NT2/D1 (cell line): Measurements from ENCODE around the gene PPP1R12B.
"Not testable (repeated sequence)": the region's sequence is repeated elsewhere in the genome, so short reads cannot be mapped to it uniquely, and the experiment has no call there.

ENCODE experiments used
- DNase-seq: peaks from one replicate; pipeline ENCODE4 v3.0.0-alpha.2; 2011; ENCODE audit warnings: low read depth, low spot score
- H3K27me3 ChIP-seq: 2 replicates; pipeline ENCODE4 v1.6.0; 2011; ENCODE audit warnings: mild to moderate bottlenecking; ENCODE audit not compliant: insufficient read length, insufficient read depth
- H3K36me3 ChIP-seq: 2 replicates; pipeline ENCODE4 v1.6.1; 2011; ENCODE audit warnings: mild to moderate bottlenecking, low read length, mixed read lengths; ENCODE audit not compliant: insufficient read depth, insufficient read length
- H3K4me1 ChIP-seq: 2 replicates; pipeline ENCODE4 v1.5.1; 2011; ENCODE audit not compliant: insufficient read depth, insufficient read length
- H3K4me3 ChIP-seq: 2 replicates; pipeline ENCODE4 v1.5.1; 2011; ENCODE audit warnings: low read depth; ENCODE audit not compliant: insufficient read length
- H3K9ac ChIP-seq: 2 replicates; pipeline ENCODE4 v1.6.0; 2011; ENCODE audit warnings: low read depth; ENCODE audit not compliant: insufficient read length
- H3K9me3 ChIP-seq: 2 replicates; pipeline ENCODE4 v1.5.1; 2011; ENCODE audit warnings: mild to moderate bottlenecking, low read length; ENCODE audit not compliant: insufficient read depth
- SUZ12 ChIP-seq: IDR thresholded peaks from 2 replicates; pipeline ENCODE4 v1.6.1; 2011; ENCODE audit not compliant: insufficient read length, insufficient read depth; ENCODE audit errors: extremely low read depth
- YY1 ChIP-seq: IDR thresholded peaks from 2 replicates; pipeline ENCODE4 v1.6.1; 2011; ENCODE audit not compliant: insufficient read length, insufficient read depth
- ZNF274 ChIP-seq: IDR thresholded peaks from 2 replicates; pipeline ENCODE4 v1.6.1; 2011; ENCODE audit warnings: mild to moderate bottlenecking, low read depth, low read length

PPP1R12B gene

GRCh38 chr1:202351725-202352124 is 3.2 kb downstream of the PPP1R12B start:
- H3K9ac ChIP-seq = no peak overlapping the region
- no peaks in the 10 kb centered on the region for H3K27me3 ChIP-seq
- H3K4me3 ChIP-seq = no peak overlapping the region
- H3K9me3 ChIP-seq = no peaks in the 10 kb centered on the region
- TF ChIP-seq YY1 (no peak), SUZ12 (no peak), ZNF274 (no peak)
- no peak for DNase-seq
- H3K4me1 ChIP-seq = no peaks in the 10 kb centered on the region
- no peaks in the 10 kb centered on the region for H3K36me3 ChIP-seq

DNA sequence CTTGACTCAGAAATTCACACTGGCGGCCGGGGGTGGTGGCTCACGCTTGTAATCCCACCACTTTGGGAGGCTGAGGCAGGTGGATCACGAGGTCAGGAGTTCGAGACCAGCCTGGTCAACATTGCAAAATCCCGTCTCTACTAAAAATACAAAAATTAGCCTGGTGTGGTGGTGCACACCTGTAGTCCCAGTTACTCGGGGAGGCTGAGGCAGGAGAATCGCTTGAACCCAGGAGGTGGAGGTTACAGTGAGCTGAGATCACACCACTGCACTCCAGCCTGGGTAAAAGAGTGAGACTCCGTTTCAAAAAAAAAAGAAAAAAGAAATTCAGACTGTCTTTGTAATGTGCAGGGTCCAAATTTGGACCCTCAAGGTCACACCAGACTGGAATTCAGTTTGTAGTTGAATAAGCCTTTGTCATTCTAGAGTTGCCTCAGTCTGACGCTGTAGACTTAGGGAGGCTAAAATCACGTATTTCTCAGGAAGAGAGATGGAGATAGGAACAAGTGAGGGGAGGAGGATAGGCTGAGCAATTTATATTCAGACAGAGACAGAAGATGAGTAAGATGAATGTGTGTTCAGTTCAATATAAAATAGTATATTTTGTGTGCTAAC is 4.2 kb downstream of the PPP1R12B start:
- DNase-seq, H3K9me3 ChIP-seq: not testable (repeated sequence)

DNA sequence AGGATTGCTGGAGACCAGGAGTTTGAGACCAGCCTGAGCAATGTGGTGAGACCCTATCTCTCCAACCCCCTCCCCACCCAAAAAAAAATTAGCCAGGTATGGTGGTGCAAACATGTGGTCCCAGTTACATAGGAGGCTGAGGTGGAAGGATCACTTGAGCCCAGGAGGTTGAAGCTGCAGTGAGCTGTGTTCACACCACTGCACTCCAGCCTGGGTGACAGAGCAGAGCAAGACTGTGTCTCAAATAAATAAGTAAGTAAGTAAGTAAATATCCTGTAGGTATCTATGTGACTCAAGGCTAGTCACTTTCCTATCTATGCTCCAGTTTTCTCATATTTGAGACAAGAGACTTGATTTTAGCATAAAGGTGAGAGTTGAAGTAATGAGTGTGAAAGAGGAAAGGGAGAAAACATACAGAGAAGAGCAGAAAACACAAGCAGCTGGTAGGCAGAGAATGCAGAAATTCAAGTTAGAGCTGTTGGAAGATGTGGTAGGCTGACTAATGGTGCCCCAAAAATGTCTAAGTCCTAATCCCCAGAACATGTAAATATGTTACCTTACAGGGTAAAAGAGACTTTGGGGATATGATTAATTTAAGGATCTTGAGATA is 7.5 kb downstream of the PPP1R12B start:
- Histone ChIP-seq H3K4me1 (no peaks in the 10 kb centered on the region), H3K27me3 (no peaks in the 10 kb centered on the region), H3K36me3 (no peaks in the 10 kb centered on the region), H3K9me3 (no peaks in the 10 kb centered on the region), H3K4me3 (no peak overlapping the region), H3K9ac (no peak overlapping the region)
- TF ChIP-seq YY1 = no peak
- TF ChIP-seq ZNF274 = no peak
- no peak for TF ChIP-seq SUZ12
- no peak for DNase-seq

More for the DNA sequence above, 4.2 kb downstream of the PPP1R12B start:
- H3K4me1 ChIP-seq, H3K9ac ChIP-seq, H3K27me3 ChIP-seq, H3K36me3 ChIP-seq, H3K4me3 ChIP-seq: not testable (repeated sequence)

- no peak overlapping the region for H3K4me3 ChIP-seq
- no peaks in the 10 kb centered on the region for H3K9me3 ChIP-seq
- H3K4me1 ChIP-seq = no peaks in the 10 kb centered on the region
- DNase-seq = no peak
- no peak overlapping the region for H3K9ac ChIP-seq
- H3K36me3 ChIP-seq = no peaks in the 10 kb centered on the region
- TF ChIP-seq YY1 (no peak), SUZ12 (no peak), ZNF274 (no peak)
- H3K27me3 ChIP-seq = no peaks in the 10 kb centered on the region
Observed at GRCh38 chr1:202357506-202357905, 9.0 kb downstream of the PPP1R12B start.

DNA sequence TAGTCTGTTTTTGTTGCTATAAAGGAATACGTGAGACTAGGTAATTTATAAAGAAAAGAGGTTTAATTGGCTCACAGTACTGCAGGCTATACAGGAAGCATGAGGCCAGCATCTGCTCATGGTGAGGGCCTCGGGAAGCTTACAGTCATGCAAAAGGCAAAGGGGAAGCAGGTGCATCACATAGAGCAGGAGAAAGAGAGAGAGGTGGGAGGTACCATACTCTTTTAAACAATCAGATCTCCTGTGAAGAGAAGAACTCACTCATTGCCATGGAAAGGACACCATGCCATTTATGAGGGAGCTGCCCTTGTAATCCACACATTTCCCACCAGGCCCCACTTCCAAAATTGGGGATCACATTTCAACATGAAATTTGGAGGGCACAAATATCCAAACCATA is 12.7 kb downstream of the PPP1R12B start:
- TF ChIP-seq ZNF274 (no peak), YY1 (no peak), SUZ12 (no peak)
- DNase-seq = no peak
- no peaks in the 10 kb centered on the region for H3K36me3 ChIP-seq
- H3K9ac ChIP-seq = no peak overlapping the region
- H3K4me1 ChIP-seq = no peaks in the 10 kb centered on the region
- no peak overlapping the region for H3K4me3 ChIP-seq
- H3K27me3 ChIP-seq = no peaks in the 10 kb centered on the region
- no peaks in the 10 kb centered on the region for H3K9me3 ChIP-seq

DNA sequence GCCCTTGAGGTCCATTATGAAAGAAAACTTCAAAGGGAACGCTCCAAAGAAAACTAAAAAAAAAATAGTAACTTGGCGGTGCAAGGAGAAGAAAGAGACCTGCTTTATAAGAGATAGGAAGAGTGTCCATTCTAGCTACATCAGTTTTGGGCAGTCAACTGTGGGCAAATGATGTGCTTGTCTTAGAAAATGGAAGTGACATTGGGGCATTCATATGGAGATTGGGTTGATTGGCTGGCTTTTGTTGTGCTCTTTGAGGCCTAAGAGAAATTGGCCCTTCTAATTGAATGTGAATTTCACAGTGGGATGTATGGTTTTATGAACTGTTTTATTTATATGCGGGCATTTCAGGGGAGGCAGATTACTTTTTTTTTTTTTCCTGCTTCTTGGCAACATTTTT is 13.2 kb downstream of the PPP1R12B start:
- no peak overlapping the region for H3K4me3 ChIP-seq
- no peaks in the 10 kb centered on the region for H3K4me1 ChIP-seq
- TF ChIP-seq ZNF274 = no peak
- no peak for TF ChIP-seq SUZ12
- TF ChIP-seq YY1 = no peak
- H3K27me3 ChIP-seq = no peaks in the 10 kb centered on the region
- H3K9me3 ChIP-seq = no peaks in the 10 kb centered on the region
- DNase-seq = peak; percentile 82
- no peak overlapping the region for H3K9ac ChIP-seq
- no peaks in the 10 kb centered on the region for H3K36me3 ChIP-seq

- DNase-seq = no peak
- no peak overlapping the region for H3K9ac ChIP-seq
- no peak overlapping the region for H3K4me3 ChIP-seq
- no peaks in the 10 kb centered on the region for H3K27me3 ChIP-seq
- no peaks in the 10 kb centered on the region for H3K4me1 ChIP-seq
- H3K9me3 ChIP-seq = no peaks in the 10 kb centered on the region
- no peak for TF ChIP-seq ZNF274
- no peak for TF ChIP-seq SUZ12
- TF ChIP-seq YY1 = no peak
- no peaks in the 10 kb centered on the region for H3K36me3 ChIP-seq
Observed at GRCh38 chr1:202362212-202362611, 13.7 kb downstream of the PPP1R12B start.
